AG09309 (cell line): ENCODE measurements around the gene COL18A1.

Experiments
- DNase-seq: peaks from one replicate; pipeline ENCODE4 v3.0.0-alpha.2; 2010; ENCODE audit warnings: low read depth
- H3K4me3 ChIP-seq: 2 replicates; pipeline ENCODE4 v1.5.1; 2011; ENCODE audit warnings: mild to moderate bottlenecking, low read depth, low read length, moderate library complexity; ENCODE audit not compliant: control insufficient read depth
- TF ChIP-seq, protein P1 (sequence below): IDR thresholded peaks from 2 replicates; pipeline ENCODE4 v1.5.1; 2011; ENCODE audit warnings: mild to moderate bottlenecking, low read depth, low read length, inconsistent platforms; ENCODE audit not compliant: insufficient read depth, control insufficient read depth; ENCODE audit errors: missing control alignments

COL18A1 gene

DNA sequence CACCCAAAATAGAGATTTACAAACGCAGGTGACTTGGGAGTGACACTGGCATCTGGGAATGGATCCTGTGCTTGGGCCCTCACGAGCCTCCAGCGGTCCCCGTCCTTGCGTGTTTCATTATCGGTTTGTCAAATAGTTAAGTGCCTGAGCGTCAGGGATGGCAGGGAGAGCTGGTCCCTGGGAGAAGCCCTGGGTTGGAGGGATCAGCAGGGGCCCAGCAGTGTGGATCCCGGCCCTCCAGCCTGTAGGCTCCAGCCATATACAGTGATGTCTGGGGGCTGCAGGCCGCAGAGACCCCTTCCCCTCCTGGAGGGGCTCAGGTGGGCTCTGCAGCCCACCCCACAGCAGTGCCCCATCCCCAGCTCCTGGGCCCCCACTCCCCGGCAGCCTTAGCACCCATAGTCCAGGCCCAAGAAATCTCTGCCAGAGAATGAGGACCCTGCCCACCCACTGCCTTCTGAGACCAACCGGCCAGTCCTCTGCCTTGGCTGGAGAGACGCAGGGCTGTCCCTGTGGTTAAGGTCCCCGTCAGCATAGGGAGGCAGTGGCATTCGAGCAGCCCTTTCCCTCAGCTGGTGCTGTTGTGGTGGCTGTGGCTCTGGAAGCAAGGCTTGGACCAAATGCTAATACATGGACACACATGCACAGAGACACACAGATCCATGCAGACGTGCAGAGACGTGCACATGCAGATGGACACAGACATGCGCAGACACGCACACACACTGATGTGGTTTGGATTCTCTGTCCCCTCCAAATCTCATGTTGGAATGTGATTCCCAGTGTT lies 139.7 kb downstream of the COL18A1 start:
- no peak for DNase-seq
- no peak overlapping the region for H3K4me3 ChIP-seq
- TF ChIP-seq, protein P1, sequence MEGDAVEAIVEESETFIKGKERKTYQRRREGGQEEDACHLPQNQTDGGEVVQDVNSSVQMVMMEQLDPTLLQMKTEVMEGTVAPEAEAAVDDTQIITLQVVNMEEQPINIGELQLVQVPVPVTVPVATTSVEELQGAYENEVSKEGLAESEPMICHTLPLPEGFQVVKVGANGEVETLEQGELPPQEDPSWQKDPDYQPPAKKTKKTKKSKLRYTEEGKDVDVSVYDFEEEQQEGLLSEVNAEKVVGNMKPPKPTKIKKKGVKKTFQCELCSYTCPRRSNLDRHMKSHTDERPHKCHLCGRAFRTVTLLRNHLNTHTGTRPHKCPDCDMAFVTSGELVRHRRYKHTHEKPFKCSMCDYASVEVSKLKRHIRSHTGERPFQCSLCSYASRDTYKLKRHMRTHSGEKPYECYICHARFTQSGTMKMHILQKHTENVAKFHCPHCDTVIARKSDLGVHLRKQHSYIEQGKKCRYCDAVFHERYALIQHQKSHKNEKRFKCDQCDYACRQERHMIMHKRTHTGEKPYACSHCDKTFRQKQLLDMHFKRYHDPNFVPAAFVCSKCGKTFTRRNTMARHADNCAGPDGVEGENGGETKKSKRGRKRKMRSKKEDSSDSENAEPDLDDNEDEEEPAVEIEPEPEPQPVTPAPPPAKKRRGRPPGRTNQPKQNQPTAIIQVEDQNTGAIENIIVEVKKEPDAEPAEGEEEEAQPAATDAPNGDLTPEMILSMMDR: no peak

DNA sequence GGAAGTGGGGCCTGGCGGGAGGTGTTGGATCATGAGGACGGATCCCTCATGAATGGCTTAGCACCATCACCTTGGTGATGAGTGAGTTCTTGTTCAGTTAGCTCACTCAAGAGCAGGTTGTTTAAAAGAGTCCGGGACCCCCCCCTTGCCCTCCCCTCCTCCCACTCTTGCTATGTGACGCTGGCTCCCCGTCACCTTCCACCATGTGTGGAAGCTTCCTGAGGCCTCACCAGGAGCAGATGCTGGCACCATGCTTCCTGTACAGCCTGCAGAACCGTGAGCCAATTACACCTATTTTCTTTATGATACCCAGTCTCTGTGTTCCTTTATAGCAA lies 140.2 kb downstream of the COL18A1 start:
- no peak overlapping the region for H3K4me3 ChIP-seq
- TF ChIP-seq, protein P1: no peak
- DNase-seq: no peak

DNA sequence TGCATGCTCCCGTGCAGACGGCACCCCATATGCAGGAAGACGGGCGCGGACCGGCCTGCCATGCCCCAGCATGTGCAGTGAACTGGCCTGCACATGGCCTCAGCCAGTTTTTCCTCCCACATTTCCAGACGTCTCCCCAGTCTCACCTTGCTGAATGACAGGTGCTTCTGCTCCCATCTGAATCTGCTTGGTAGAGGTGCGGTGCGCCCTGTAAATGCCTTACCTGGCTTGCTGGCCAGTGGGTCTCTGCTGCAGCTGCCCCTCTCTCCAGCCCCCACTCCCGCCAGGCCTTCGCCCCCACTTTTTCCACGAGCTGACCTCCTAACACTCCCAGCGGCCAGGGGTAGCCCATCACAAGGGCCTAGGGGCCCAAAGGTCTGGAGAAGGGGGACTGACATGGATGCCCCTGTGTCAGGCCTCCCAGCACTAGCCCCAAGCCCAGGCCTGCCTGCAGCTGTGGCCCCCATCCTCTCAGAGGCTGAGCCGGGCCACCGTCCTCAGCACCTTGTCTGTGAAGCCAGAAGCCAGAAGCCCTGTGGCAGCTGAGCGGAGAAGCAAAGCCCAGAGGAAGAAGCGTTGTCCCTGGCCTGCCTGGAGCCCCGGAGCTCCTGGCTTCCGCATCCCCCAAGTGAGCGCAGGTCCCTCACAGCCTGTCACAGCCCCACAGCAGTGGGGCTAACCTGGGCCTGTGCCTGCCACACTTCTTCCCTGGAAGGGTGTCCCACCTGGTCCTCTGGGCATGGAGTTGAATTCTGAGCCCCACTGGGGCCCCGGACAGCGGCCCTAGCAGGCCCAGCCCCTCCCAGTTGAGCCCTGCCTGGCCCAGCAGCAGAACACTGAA lies 140.9 kb downstream of the COL18A1 start:
- no peak for DNase-seq
- H3K4me3 ChIP-seq: no peak overlapping the region
- TF ChIP-seq, protein P1: no peak

DNA sequence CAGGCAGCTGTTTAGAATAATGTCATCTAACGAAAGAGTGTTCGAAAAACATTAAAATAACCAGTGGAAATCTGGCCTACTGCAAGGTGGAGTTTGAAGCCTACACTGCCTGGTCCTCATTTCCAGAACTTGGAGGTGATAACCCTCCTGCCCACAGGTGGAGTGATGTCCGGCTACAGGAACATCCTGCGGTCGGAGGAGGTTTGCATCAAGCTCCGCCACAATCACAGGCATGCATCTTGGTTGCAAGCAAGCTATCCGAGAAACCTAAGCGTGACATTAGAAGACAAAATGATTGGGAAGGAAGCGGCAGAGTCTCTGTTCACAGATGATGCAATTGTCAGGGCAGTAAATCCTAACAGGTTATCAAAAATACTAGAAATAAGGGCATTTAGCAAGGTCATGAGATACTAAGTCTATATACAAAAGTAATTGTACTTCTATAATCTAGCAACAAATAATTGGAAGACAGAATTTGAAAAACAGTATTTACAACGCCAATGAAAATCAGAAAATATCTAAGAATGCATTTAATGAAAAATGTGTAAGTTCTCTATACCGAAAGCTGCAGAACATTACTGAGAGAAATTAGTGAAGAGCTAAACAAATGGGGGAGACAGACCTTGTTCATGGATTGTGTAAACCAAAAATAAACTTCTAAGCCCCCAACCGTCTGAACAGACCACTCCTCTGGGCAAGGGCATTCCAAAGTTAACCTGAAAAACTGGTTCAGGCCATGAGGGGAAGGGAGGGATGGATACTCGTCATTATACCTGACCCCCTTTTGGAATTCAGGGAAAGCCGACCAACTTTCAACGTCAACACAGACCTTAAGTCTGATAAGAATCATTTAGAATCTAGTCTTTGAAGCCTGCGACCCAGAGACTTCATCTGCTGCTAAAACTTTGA lies 141.9 kb downstream of the COL18A1 start:
- H3K4me3 ChIP-seq: no peak overlapping the region
- TF ChIP-seq, protein P1: no peak
- DNase-seq: no peak

DNA sequence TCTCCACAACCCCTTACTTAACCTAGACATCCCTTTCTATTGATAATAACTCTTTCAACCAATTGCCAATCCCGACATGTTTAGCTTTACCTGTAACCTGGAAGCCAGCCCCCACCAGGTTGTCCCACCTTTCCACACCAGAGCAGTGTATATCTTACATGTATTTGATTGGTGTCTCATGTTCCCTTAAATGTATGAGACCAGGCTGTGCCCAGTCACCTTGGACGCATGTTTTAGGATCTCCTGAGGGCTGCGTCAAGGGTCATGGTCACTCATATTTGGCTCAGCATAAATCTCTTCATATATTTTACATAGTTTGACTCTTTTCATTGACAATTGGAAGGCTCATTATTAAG lies 142.6 kb downstream of the COL18A1 start:
- no peak for DNase-seq
- TF ChIP-seq, protein P1: no peak
- no peak overlapping the region for H3K4me3 ChIP-seq
